ENCODE data around the gene MBD3. TPM values are rescaled to one million over a fixed set of nuclear protein-coding genes. Genes with fewer than 3 reads are reported as not detected.
"Not testable (repeated sequence)": the region's sequence is repeated elsewhere in the genome, so short reads cannot be mapped to it uniquely, and the experiment has no call there.

MBD3 gene
- polyA plus RNA-seq, 1 experiment, result 21.9 TPM

DNA sequence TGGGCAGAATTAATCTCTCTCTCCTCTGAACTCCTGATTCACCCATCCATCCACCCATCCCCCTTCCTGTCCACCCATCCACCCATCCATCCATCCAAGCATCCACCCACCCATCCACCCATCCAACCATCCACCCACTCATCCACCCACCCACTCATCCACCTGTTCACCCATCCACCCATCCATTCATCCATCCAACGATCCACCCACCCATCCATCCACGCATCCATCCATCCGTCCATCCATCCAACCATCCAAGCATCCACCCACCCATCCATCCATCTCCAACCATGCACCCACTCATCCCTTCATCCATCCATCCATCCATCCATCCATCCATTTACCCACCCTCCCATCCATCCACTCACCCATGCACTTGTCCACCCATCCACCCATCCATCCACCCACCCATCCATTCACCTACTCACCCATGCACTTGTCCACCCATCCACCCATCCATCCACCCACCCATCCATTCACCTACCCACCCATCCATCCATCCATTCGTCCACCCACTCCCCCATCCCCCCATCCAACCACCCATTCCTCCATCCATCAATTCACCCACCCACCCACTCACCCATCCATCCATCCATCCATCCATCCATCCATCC, 43.2 kb downstream of the MBD3 start:
- ChIA-PET CTCF (no interaction called here), POLR2A (no interaction called here)
- H3K27me3 ChIP-seq (ENCODE audit: control insufficient read depth, insufficient read depth, low read length), result no peaks in the 10 kb centered on the region

DNA sequence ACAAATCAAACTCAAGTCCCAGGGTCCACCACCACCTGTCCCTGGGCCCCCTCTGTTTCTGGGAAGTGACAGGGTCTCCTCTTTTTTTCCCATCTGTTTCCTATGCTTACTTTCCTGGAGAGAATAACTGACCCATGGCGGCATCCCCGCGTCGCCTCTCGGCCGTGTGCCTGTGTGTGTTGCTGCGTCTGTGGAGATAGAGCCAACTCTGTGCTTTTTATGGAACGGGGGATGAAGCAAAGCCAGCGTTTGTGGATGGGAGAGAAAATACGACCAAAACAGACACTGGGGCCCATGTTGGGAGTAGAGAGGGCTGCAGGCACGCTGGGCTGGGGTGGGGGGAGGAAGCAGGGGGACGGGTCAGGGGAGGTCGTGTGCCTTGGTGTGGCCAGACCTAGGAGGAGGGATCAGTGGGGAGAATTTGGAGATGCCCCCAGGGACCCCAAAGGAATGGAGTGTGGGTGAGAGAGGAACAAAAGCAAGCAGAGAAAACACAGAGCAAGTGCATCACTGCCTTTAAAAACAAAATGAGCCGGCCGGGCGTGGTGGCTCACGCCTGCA, 52.2 kb downstream of the MBD3 start:
- TF ChIP-seq, protein P1, sequence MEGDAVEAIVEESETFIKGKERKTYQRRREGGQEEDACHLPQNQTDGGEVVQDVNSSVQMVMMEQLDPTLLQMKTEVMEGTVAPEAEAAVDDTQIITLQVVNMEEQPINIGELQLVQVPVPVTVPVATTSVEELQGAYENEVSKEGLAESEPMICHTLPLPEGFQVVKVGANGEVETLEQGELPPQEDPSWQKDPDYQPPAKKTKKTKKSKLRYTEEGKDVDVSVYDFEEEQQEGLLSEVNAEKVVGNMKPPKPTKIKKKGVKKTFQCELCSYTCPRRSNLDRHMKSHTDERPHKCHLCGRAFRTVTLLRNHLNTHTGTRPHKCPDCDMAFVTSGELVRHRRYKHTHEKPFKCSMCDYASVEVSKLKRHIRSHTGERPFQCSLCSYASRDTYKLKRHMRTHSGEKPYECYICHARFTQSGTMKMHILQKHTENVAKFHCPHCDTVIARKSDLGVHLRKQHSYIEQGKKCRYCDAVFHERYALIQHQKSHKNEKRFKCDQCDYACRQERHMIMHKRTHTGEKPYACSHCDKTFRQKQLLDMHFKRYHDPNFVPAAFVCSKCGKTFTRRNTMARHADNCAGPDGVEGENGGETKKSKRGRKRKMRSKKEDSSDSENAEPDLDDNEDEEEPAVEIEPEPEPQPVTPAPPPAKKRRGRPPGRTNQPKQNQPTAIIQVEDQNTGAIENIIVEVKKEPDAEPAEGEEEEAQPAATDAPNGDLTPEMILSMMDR (IDR thresholded peaks at IDR 0.05; ENCODE audit: low read depth, low read length), result no peak
- POLR2A ChIA-PET, result no interaction called here
- CTCF ChIA-PET, result interaction anchor here (0.6 kb wide), 1 partner anchor 314 kb away, joined by 4 read pairs; no protein-coding TSS in a partner anchor
- no peak overlapping the region for H3K27ac ChIP-seq (ENCODE audit: low read depth, low read length)
- no peak overlapping the region for H3K4me3 ChIP-seq (ENCODE audit: low read depth, low read length)
- H3K27me3 ChIP-seq (ENCODE audit: control insufficient read depth, insufficient read depth, low read length), result peaks cover 11% of the 10 kb centered on the region
- no peaks in the 10 kb centered on the region for H3K9me3 ChIP-seq (ENCODE audit: control insufficient read depth, insufficient read depth, low read length)
- DNase-seq (ENCODE audit: low read depth, low spot score), result no peak

More for the DNA sequence above, 43.2 kb downstream of the MBD3 start:
- H3K4me3 ChIP-seq (ENCODE audit: low read depth, low read length), result no peak overlapping the region
- H3K27ac ChIP-seq (ENCODE audit: low read depth, low read length), result no peak overlapping the region
- no peak for DNase-seq (ENCODE audit: low read depth, low spot score)
- TF ChIP-seq, protein P1 (IDR thresholded peaks at IDR 0.05; ENCODE audit: low read depth, low read length), result no peak
- no peaks in the 10 kb centered on the region; the same call in 1 of the 2 replicates for H3K9me3 ChIP-seq (ENCODE audit: control insufficient read depth, insufficient read depth, low read length)

DNA sequence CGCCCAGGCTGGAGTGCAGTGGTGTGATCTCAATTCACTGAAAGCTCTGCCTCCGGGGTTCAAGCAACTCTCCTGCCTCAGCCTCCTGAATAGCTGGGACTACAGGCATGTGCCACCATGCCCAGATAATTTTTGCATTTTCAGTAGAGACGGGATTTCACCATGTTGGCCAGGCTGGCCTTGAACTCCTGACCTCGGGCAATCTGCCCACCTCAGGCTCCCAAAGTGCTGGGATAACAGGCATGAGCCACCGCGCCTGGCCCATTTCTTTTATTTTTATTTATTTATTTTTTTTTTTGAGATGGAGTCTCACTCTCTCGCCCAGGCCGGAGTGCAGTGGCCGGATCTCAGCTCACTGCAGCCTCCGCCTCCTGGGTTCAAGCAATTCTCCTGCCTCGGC, 52.9 kb downstream of the MBD3 start:
- DNase-seq (ENCODE audit: low read depth, low spot score); POLR2A ChIA-PET; H3K9me3 ChIP-seq (ENCODE audit: control insufficient read depth, insufficient read depth, low read length); H3K27ac ChIP-seq (ENCODE audit: low read depth, low read length); H3K4me3 ChIP-seq (ENCODE audit: low read depth, low read length): not testable (repeated sequence)
- CTCF ChIA-PET, result interaction anchor here (0.7 to 1.0 kb wide), 2 partner anchors 12 to 132 kb away, joined by 3 to 6 read pairs; no protein-coding TSS in a partner anchor
- H3K27me3 ChIP-seq (ENCODE audit: control insufficient read depth, insufficient read depth, low read length), result peaks cover 11% of the 10 kb centered on the region

DNA sequence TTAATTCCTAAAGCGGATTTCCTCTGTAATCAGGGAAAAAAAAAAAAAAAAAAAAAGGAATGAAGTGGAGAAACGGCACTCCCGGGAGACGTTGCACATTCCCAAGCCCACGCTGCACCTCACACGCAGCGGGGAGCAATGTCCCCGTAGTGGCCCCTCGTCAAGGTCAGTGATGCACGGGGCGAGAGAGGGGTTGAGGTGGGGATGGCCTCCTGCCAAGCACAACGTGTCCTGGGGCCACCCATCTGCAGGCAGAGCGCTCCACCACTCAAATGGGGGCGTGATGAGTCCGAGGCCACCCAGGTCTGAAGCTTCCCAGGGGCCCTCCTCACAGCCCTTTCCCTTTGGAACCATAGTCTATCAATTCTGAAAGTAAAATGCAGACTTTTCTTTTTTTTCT, 53.7 kb downstream of the MBD3 start:
- Histone ChIP-seq H3K9me3 (ENCODE audit: control insufficient read depth, insufficient read depth, low read length) (no peaks in the 10 kb centered on the region), H3K27me3 (ENCODE audit: control insufficient read depth, insufficient read depth, low read length) (peaks cover 11% of the 10 kb centered on the region), H3K4me3 (ENCODE audit: low read depth, low read length) (peak overlapping the region; percentile 20), H3K27ac (ENCODE audit: low read depth, low read length) (no peak overlapping the region)
- ChIA-PET CTCF (interaction anchor here (1.0 kb wide), 1 partner anchor 12 kb away, joined by 6 read pairs; no protein-coding TSS in a partner anchor), POLR2A (interaction anchor here (0.7 kb wide), 2 partner anchors 47 to 273 kb away, joined by 6 to 7 read pairs; no protein-coding TSS in a partner anchor)
- DNase-seq (ENCODE audit: low read depth, low spot score), result no peak
- TF ChIP-seq, protein P1 (IDR thresholded peaks at IDR 0.05; ENCODE audit: low read depth, low read length), result no peak

DNA sequence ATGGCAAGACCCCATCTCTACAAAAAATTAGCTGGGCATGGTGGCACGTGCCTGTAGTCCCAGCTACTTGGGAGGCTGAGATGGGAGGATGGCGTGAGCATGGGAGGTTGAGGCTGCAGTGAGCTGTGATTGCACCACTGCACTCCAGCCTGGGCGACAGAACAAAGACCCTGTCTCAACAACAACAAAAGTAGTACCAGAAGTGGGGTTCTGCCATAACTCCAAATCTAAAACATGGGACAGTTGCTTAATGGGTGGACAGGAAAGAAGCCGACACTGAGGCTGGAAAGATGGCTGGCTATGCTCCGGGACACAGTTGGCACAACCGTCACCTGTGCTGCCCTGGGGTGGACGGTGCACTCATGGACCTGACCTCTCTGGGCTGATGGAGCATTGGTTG, 57.0 kb downstream of the MBD3 start:
- H3K4me3 ChIP-seq (ENCODE audit: low read depth, low read length); DNase-seq (ENCODE audit: low read depth, low spot score); POLR2A ChIA-PET; H3K27ac ChIP-seq (ENCODE audit: low read depth, low read length); H3K9me3 ChIP-seq (ENCODE audit: control insufficient read depth, insufficient read depth, low read length); H3K27me3 ChIP-seq (ENCODE audit: control insufficient read depth, insufficient read depth, low read length): not testable (repeated sequence)
- CTCF ChIA-PET, result interaction anchor here (0.7 to 1.2 kb wide), 2 partner anchors 11 to 16 kb away, joined by 7 to 9 read pairs; no protein-coding TSS in a partner anchor

DNA sequence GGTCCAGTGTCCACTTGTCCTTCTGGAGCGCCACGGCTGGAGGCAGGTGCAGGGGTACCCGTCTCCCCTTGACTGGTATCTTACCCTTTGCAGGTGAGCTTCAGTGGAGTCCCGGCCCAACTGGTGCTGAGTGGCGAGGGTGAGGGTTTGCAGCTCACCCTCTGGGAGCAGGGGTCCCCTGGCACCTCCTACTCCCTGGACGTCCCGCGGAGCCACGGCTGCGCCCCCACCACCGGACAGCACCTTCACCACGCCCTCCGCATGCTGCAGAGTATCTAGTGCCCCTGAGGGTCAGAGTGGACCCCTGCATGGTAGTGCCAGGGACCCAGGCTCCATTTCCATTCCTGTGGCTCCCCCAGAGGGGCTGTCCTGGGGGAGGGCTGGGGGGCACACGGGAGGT, 57.7 kb downstream of the MBD3 start:
- no peak for DNase-seq (ENCODE audit: low read depth, low spot score)
- TF ChIP-seq, protein P1 (IDR thresholded peaks at IDR 0.05; ENCODE audit: low read depth, low read length), result no peak
- H3K4me3 ChIP-seq (ENCODE audit: low read depth, low read length), result no peak overlapping the region
- ChIA-PET CTCF (no interaction called here), POLR2A (no interaction called here)
- no peaks in the 10 kb centered on the region for H3K27me3 ChIP-seq (ENCODE audit: control insufficient read depth, insufficient read depth, low read length)
- H3K27ac ChIP-seq (ENCODE audit: low read depth, low read length), result no peak overlapping the region
- no peaks in the 10 kb centered on the region for H3K9me3 ChIP-seq (ENCODE audit: control insufficient read depth, insufficient read depth, low read length)

All from AG04450 (cell line).